ENCODE data around the gene IGF2BP2. TPM values are rescaled to one million over a fixed set of nuclear protein-coding genes. Genes with fewer than 3 reads are reported as not detected.

Gene IGF2BP2
- total and polyA plus RNA-seq, 9 of the 15 experiments (the other 6 are each of a cell fraction or from before 2014, with no cell fraction given) = 3.2 to 59.6 (median 30.5) TPM

GRCh38 chr3:185721970-185722369 is 102.9 kb downstream of the IGF2BP2 start:
- intact Hi-C loops (cut with micrococcal nuclease) = no loop called here
- Histone ChIP-seq H3K79me2 (ENCODE audit: control insufficient read depth, insufficient read depth, low read length) (peaks cover 45% of the 10 kb centered on the region), H3K4me1 (replicated peaks in 1 of 2; ENCODE audit: control insufficient read depth in 2 of 2, insufficient read depth in 2 of 2, low read length in 2 of 2) (peaks cover 0 to 2% of the 10 kb centered on the region in 2 experiments; a peak in 1 of 5 replicates), H3K4me3 (no peak overlapping the region), H3K9me1 (ENCODE audit: control insufficient read depth, insufficient read depth, low read length) (no peaks in the 10 kb centered on the region), H2AFZ (ENCODE audit: low read depth, low read length) (no peak overlapping the region), H3K36me3 (ENCODE audit: control insufficient read depth, insufficient read depth, low read length) (peaks cover 3% of the 10 kb centered on the region; the same call in 2 of the 3 replicates), H3K4me2 (ENCODE audit: insufficient read depth, low read length) (no peak overlapping the region), H3K27ac (ENCODE audit: extremely low read depth, low read depth, low read length) (no peak overlapping the region), H3K27me3 (ENCODE audit: control insufficient read depth in 2 of 2, insufficient read depth in 2 of 2, low read length in 2 of 2) (no peaks in the 10 kb centered on the region), H3K9ac (ENCODE audit: insufficient read depth in 1 of 2, low read depth in 2 of 2, low read length in 2 of 2) (no peak overlapping the region), H4K20me1 (replicated peaks; ENCODE audit: control insufficient read depth, insufficient read depth, low read length) (peaks cover 16% of the 10 kb centered on the region), H3K9me3 (replicated peaks; ENCODE audit: control insufficient read depth, insufficient read depth, low read depth, low read length) (no peaks in the 10 kb centered on the region)
- ATAC-seq (no peak), FAIRE-seq (no peak), DNase-seq (ENCODE audit: extremely low read depth in 1 of 4, low spot score in 3 of 4) (no peak)
- BruUV-seq (replicated peaks) = no TSS peak
- in situ Hi-C loops (cut with MboI) = no loop called here
- 69% methylated on average over 2 of the region's 3 CpGs for WGBS (ENCODE audit: insufficient coverage, low coverage, missing lambda C conversion rate)
- CTCF ChIA-PET (ENCODE audit: low intra/inter-chr PET ratio) = no interaction called here
- no peak for TF ChIP-seq RBM14 (IDR thresholded peaks at IDR 0.05; ENCODE audit: borderline replicate concordance, insufficient read depth, low read depth, low read length)
- POLR2A ChIA-PET = interaction anchor here (2.4 kb wide), 1 partner anchor 11 kb away, joined by 13 read pairs; no protein-coding TSS in a partner anchor

- 90% methylated on average over 9 of the region's 9 CpGs for WGBS (ENCODE audit: insufficient coverage, low coverage, missing lambda C conversion rate)
- H3K79me2 ChIP-seq (ENCODE audit: control insufficient read depth, insufficient read depth, low read length) = peaks cover 51% of the 10 kb centered on the region
- no peak overlapping the region for H2AFZ ChIP-seq (ENCODE audit: low read depth, low read length)
- H3K36me3 ChIP-seq (ENCODE audit: control insufficient read depth, insufficient read depth, low read length) = peaks cover 3% of the 10 kb centered on the region; the same call in 2 of the 3 replicates
- no peak overlapping the region for H3K4me3 ChIP-seq
- H3K4me2 ChIP-seq (ENCODE audit: insufficient read depth, low read length) = no peak overlapping the region
- no TSS peak for BruUV-seq (replicated peaks)
- in situ Hi-C loops (cut with MboI) = no loop called here
- FAIRE-seq (no peak), DNase-seq (ENCODE audit: extremely low read depth in 1 of 4, low spot score in 3 of 4) (no peak), ATAC-seq (no peak)
- no peaks in the 10 kb centered on the region for H3K9me1 ChIP-seq (ENCODE audit: control insufficient read depth, insufficient read depth, low read length)
- ChIA-PET POLR2A (interaction anchor here (0.7 to 1.5 kb wide), 3 partner anchors 8 to 212 kb away, joined by 3 to 5 read pairs (median 4); no protein-coding TSS in a partner anchor), CTCF (ENCODE audit: low intra/inter-chr PET ratio) (no interaction called here)
- intact Hi-C loops (cut with micrococcal nuclease) = no loop called here
- H3K4me1 ChIP-seq (replicated peaks in 1 of 2; ENCODE audit: control insufficient read depth in 2 of 2, insufficient read depth in 2 of 2, low read length in 2 of 2) = peaks cover 0 to 2% of the 10 kb centered on the region in 2 experiments; a peak in 3 of 5 replicates
- peaks cover 13% of the 10 kb centered on the region for H4K20me1 ChIP-seq (replicated peaks; ENCODE audit: control insufficient read depth, insufficient read depth, low read length)
- H3K9me3 ChIP-seq (replicated peaks; ENCODE audit: control insufficient read depth, insufficient read depth, low read depth, low read length) = no peaks in the 10 kb centered on the region
- no peak overlapping the region for H3K27ac ChIP-seq (ENCODE audit: extremely low read depth, low read depth, low read length)
- H3K9ac ChIP-seq (ENCODE audit: insufficient read depth in 1 of 2, low read depth in 2 of 2, low read length in 2 of 2) = no peak overlapping the region
- H3K27me3 ChIP-seq (ENCODE audit: control insufficient read depth in 2 of 2, insufficient read depth in 2 of 2, low read length in 2 of 2) = no peaks in the 10 kb centered on the region
- TF ChIP-seq POLR2AphosphoS5 (IDR thresholded peaks at IDR 0.05; ENCODE audit: control insufficient read depth, insufficient read depth, low read depth, low read length) = no peak
- no peak for TF ChIP-seq ETS1 (conservative IDR thresholded peaks at IDR 0.05; ENCODE audit: control insufficient read depth, low read depth, low read length)
- no peak for TF ChIP-seq POU5F1 (IDR thresholded peaks at IDR 0.05; ENCODE audit: borderline replicate concordance, low read depth, low read length, partially characterized antibody)
- TF ChIP-seq ZNF24 (IDR thresholded peaks at IDR 0.05) = no peak
- no peak for TF ChIP-seq CAMTA2 (CRISPR knock-in tag; conservative IDR thresholded peaks at IDR 0.05)
- no peak for TF ChIP-seq ZSCAN32 (CRISPR knock-in tag; IDR thresholded peaks at IDR 0.05)
- no peak for TF ChIP-seq FOSL1 (tag; conservative IDR thresholded peaks at IDR 0.05)
- TF ChIP-seq ETV6 (IDR thresholded peaks at IDR 0.05; ENCODE audit: borderline replicate concordance in 1 of 2, low read depth in 2 of 2, low read length in 1 of 2) = no peak
- TF ChIP-seq ETV6 (CRISPR knock-in tag; IDR thresholded peaks at IDR 0.05; ENCODE audit: borderline replicate concordance) = no peak
- TF ChIP-seq PBX2 (CRISPR knock-in tag; IDR thresholded peaks at IDR 0.05; ENCODE audit: low read depth) = no peak
- TF ChIP-seq PBX2 (tag; conservative IDR thresholded peaks at IDR 0.05; ENCODE audit: low read depth) = no peak
Measured at GRCh38 chr3:185720326-185720725, 104.5 kb downstream of the IGF2BP2 start.
